SU-DHL-6 (cell line): Measurements from ENCODE around the gene ATP2B2.

Experiments
- H2AFZ ChIP-seq: fragments of 200-600 bp; sonication (generic); 2 replicates; pipeline ENCODE4 v1.6.1; 2014; ENCODE audit warnings: low read depth, mild to moderate bottlenecking, moderate library complexity, mixed read lengths, antibody characterized with exemption, low read length; ENCODE audit not compliant: severe bottlenecking
- H3F3A ChIP-seq: fragments of 200-600 bp; shearing (Covaris generic); 2 replicates; pipeline ENCODE4 v1.6.0; 2016; ENCODE audit warnings: antibody characterized with exemption, mild to moderate bottlenecking; ENCODE audit not compliant: insufficient read depth
- H3K27ac ChIP-seq: fragments of 200-600 bp; sonication (generic); 2 replicates; pipeline ENCODE4 v1.5.1; 2016; ENCODE audit warnings: low read depth, mild to moderate bottlenecking, low read length, moderate library complexity, mixed read lengths
- H3K27me3 ChIP-seq: fragments of 200-600 bp; sonication (generic), shearing (Covaris generic); 2 replicates; pipeline ENCODE4 v1.6.0; 2014; ENCODE audit warnings: mild to moderate bottlenecking, low read length
- H3K36me3 ChIP-seq: fragments of 200-600 bp; sonication (generic); 2 replicates; pipeline ENCODE4 v1.6.1; 2014; ENCODE audit warnings: mild to moderate bottlenecking, low read length, mixed read lengths
- H3K4me2 ChIP-seq: fragments of 300-600, 200-600 bp; shearing (Covaris generic), sonication (generic); 2 replicates; pipeline ENCODE4 v1.6.0; 2014; ENCODE audit warnings: low read length, low read depth, mild to moderate bottlenecking; ENCODE audit not compliant: poor library complexity, severe bottlenecking
- H3K4me3 ChIP-seq: fragments of 200-600 bp; sonication (generic); 2 replicates; pipeline ENCODE4 v1.5.1; 2014; ENCODE audit warnings: antibody characterized with exemption, low read length, mild to moderate bottlenecking, mixed read lengths; ENCODE audit not compliant: insufficient read depth, poor library complexity, severe bottlenecking
- H3K79me2 ChIP-seq: fragments of 200-600 bp; sonication (generic); 2 replicates; pipeline ENCODE4 v1.6.1; 2014; ENCODE audit warnings: mild to moderate bottlenecking, low read length, moderate library complexity; ENCODE audit not compliant: insufficient read depth
- H3K9ac ChIP-seq: fragments of 200-600 bp; sonication (generic); 2 replicates; pipeline ENCODE4 v1.7.0; 2014; ENCODE audit warnings: mild to moderate bottlenecking, low read length
- H3K9me2 ChIP-seq: fragments of 200-600 bp; sonication (generic); replicated peaks from 2 replicates; pipeline ENCODE4 v1.6.1; 2014; ENCODE audit warnings: low read length; ENCODE audit not compliant: insufficient read depth
- H3K9me3 ChIP-seq: fragments of 200-600 bp; sonication (generic); 2 replicates; pipeline ENCODE4 v1.6.1; 2014; ENCODE audit warnings: low read length, mixed read lengths; ENCODE audit not compliant: insufficient read depth
- H4K20me1 ChIP-seq: fragments of 200-600 bp; sonication (generic); 2 replicates; pipeline ENCODE4 v1.6.1; 2014; ENCODE audit warnings: low read depth, mild to moderate bottlenecking, antibody characterized with exemption, low read length, moderate library complexity, mixed read lengths
- EZH2phosphoT487 ChIP-seq: fragments of 200-600 bp; sonication (generic), shearing (Covaris generic); conservative IDR thresholded peaks from 2 replicates; pipeline ENCODE4 v1.6.1; 2018; ENCODE audit warnings: mild to moderate bottlenecking, antibody characterized with exemption, low read length, moderate library complexity, mixed read lengths
- TF ChIP-seq, protein P1 (sequence below): fragments of 200-600 bp; sonication (generic); IDR thresholded peaks from one replicate; pipeline ENCODE4 v1.5.1; 2017; ENCODE audit warnings: antibody characterized with exemption, mild to moderate bottlenecking, low read length, moderate library complexity; ENCODE audit not compliant: insufficient read depth, poor library complexity, severe bottlenecking

Gene ATP2B2

DNA sequence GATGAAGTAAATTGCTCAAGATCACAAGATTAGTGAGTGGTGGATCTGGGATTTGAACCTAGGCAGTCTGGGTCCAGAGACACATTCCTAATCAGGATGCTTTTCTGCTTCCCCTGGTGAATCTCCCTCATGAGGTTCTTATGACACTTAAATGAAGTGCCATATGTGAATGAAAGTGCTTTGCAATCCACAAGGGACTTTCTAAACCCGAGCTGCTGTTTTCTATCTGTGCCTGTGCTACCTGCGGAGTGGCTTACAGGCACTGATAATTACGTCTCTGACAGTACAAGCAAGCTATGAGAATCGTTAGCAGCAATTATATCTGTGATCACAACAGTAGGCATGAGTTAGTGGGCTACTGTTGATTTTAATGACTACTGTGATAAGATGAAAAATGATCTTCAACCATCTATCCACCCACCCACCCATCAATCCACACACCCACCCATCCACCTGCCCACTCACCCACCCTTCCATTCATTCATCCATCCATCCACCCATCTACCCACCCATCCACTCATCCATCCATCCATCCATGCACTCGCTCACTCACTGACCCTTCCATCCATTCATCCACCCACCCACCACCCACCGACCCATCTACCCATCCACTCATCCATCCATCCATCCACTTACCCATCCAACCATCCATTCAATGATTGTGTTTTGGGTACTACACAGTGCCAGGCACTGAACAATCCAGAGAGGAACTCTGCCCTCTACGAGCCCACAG lies 51.8 kb downstream of the ATP2B2 start:
- no peak overlapping the region for H3K4me2 ChIP-seq
- no peaks in the 10 kb centered on the region for H4K20me1 ChIP-seq
- H3K9ac ChIP-seq, result no peak overlapping the region
- no peaks in the 10 kb centered on the region for H3F3A ChIP-seq
- TF ChIP-seq, protein P1, sequence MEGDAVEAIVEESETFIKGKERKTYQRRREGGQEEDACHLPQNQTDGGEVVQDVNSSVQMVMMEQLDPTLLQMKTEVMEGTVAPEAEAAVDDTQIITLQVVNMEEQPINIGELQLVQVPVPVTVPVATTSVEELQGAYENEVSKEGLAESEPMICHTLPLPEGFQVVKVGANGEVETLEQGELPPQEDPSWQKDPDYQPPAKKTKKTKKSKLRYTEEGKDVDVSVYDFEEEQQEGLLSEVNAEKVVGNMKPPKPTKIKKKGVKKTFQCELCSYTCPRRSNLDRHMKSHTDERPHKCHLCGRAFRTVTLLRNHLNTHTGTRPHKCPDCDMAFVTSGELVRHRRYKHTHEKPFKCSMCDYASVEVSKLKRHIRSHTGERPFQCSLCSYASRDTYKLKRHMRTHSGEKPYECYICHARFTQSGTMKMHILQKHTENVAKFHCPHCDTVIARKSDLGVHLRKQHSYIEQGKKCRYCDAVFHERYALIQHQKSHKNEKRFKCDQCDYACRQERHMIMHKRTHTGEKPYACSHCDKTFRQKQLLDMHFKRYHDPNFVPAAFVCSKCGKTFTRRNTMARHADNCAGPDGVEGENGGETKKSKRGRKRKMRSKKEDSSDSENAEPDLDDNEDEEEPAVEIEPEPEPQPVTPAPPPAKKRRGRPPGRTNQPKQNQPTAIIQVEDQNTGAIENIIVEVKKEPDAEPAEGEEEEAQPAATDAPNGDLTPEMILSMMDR, result no peak
- TF ChIP-seq EZH2phosphoT487, result no peak
- no peaks in the 10 kb centered on the region for H3K79me2 ChIP-seq
- H3K9me2 ChIP-seq, result no peaks in the 10 kb centered on the region
- H2AFZ ChIP-seq, result no peak overlapping the region
- H3K27me3 ChIP-seq, result no peaks in the 10 kb centered on the region
- no peak overlapping the region for H3K4me3 ChIP-seq
- H3K36me3 ChIP-seq, result no peaks in the 10 kb centered on the region
- H3K27ac ChIP-seq, result no peak overlapping the region
- H3K9me3 ChIP-seq, result no peaks in the 10 kb centered on the region

DNA sequence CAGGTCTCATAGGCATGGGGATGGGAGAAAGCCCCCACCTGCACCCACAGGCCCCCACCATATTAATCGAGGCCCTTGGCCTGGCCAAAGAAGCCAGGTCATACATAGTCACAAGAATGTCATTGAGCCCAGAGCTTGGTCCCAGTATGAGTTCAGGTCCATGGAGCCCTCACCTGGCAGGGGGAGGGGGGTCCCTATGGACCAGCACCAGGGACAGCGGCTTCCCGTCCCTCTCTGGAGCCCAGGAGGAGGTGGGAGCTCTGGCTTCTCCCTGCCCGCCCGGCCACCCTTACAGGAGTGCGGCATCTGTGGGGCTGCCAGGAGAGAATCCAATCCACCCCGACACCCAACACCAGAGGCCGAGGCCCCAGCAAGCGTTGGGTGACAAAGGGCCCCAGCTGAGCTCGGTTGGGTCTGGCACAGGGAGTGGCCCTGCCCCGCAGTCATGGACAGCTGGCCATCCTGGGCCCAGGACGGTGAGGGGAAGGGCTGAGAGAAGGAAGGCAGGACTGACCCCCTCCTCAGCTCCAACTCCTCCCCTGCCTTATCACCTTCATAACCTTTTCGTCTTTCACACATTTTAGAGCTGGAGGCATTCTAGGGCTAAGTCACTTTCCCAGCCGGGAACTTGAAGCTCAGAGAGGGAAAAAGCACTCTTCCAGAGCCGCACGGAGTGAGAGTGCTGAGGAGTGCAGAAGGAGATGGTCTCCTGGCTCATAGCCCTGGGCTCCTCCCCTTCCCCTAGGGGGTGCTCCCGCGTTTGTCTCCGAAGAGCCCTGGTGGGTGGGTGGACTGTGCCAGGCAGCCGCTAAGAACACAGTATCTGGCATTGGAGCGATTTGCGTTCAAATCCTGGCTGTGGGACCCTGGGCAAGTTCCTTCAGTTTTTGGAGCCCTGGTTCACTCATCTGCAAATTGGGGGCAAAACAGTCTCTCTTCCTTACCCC lies 54.6 kb downstream of the ATP2B2 start:
- H3K9me3 ChIP-seq, result no peaks in the 10 kb centered on the region
- H4K20me1 ChIP-seq, result no peaks in the 10 kb centered on the region
- no peak overlapping the region for H3K4me2 ChIP-seq
- no peak overlapping the region for H2AFZ ChIP-seq
- no peaks in the 10 kb centered on the region for H3K27me3 ChIP-seq
- no peaks in the 10 kb centered on the region for H3F3A ChIP-seq
- no peak overlapping the region for H3K4me3 ChIP-seq
- H3K79me2 ChIP-seq, result no peaks in the 10 kb centered on the region
- no peak for TF ChIP-seq EZH2phosphoT487
- TF ChIP-seq, protein P1, result no peak
- no peaks in the 10 kb centered on the region for H3K9me2 ChIP-seq
- no peaks in the 10 kb centered on the region for H3K36me3 ChIP-seq
- H3K9ac ChIP-seq, result no peak overlapping the region
- H3K27ac ChIP-seq, result no peak overlapping the region

DNA sequence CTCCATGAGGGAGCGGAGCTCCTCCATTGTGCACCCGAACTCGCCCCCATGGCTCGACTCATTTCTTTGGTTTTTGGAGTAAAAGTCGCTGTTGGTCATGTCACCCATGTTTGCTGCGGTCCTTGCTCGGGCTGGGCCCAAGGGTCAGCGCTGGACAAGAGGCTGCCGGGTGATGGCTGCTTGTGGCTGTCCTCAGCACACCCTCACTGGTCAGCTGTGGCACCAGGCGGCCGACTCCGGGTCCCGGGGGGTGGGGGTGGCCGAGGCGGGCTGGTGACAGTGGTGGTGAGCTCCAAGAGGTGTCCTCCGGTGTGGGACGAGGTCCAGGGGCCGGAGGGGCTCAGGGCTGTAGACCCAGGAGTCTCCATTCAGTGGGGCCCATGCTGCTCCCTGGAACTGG lies 56.0 kb downstream of the ATP2B2 start:
- no peak for TF ChIP-seq EZH2phosphoT487
- TF ChIP-seq, protein P1, result no peak
- H3K9me2 ChIP-seq, result no peaks in the 10 kb centered on the region
- no peak overlapping the region for H3K4me2 ChIP-seq

More for the DNA sequence above, 56.0 kb downstream of the ATP2B2 start:
- H3K4me3 ChIP-seq, result no peak overlapping the region
- no peak overlapping the region for H2AFZ ChIP-seq
- H3K27me3 ChIP-seq, result no peaks in the 10 kb centered on the region
- H3K36me3 ChIP-seq, result no peaks in the 10 kb centered on the region
- no peak overlapping the region for H3K9ac ChIP-seq
- H3K9me3 ChIP-seq, result no peaks in the 10 kb centered on the region
- H3K79me2 ChIP-seq, result no peaks in the 10 kb centered on the region
- H3F3A ChIP-seq, result no peaks in the 10 kb centered on the region
- no peak overlapping the region for H3K27ac ChIP-seq
- H4K20me1 ChIP-seq, result no peaks in the 10 kb centered on the region
